ENCODE data around the gene FDX2.

- TF ChIP-seq, protein P1, sequence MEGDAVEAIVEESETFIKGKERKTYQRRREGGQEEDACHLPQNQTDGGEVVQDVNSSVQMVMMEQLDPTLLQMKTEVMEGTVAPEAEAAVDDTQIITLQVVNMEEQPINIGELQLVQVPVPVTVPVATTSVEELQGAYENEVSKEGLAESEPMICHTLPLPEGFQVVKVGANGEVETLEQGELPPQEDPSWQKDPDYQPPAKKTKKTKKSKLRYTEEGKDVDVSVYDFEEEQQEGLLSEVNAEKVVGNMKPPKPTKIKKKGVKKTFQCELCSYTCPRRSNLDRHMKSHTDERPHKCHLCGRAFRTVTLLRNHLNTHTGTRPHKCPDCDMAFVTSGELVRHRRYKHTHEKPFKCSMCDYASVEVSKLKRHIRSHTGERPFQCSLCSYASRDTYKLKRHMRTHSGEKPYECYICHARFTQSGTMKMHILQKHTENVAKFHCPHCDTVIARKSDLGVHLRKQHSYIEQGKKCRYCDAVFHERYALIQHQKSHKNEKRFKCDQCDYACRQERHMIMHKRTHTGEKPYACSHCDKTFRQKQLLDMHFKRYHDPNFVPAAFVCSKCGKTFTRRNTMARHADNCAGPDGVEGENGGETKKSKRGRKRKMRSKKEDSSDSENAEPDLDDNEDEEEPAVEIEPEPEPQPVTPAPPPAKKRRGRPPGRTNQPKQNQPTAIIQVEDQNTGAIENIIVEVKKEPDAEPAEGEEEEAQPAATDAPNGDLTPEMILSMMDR (IDR thresholded peaks at IDR 0.05) = no peak
- no peak for TF ChIP-seq POLR2AphosphoS5 (IDR thresholded peaks at IDR 0.05; ENCODE audit: low read depth, low read length)
- TF ChIP-seq REST (IDR thresholded peaks at IDR 0.05; ENCODE audit: insufficient read depth in 1 of 2, low read depth in 2 of 2, low read length in 1 of 2) = no peak
- no peak for TF ChIP-seq SIN3A (IDR thresholded peaks at IDR 0.05; ENCODE audit: borderline replicate concordance, insufficient read depth, low read depth, low read length)
- TF ChIP-seq TCF7L2 (IDR thresholded peaks at IDR 0.05; ENCODE audit: low read depth, low read length) = no peak
These were observed 45.8 kb upstream of the FDX2 start for GRCh38 chr19:10361569-10362011.

Data from Panc1 (cell line).